Activated CD4-positive, CD25-positive, alpha-beta regulatory T cell (primary cell): ENCODE measurements around the gene MAP2K4.

Source experiments
- DNase-seq, 4 experiments: peaks; one replicate each; lab custom pipeline; 2025; lab: John Stamatoyannopoulos, UW

The MAP2K4 gene

DNA sequence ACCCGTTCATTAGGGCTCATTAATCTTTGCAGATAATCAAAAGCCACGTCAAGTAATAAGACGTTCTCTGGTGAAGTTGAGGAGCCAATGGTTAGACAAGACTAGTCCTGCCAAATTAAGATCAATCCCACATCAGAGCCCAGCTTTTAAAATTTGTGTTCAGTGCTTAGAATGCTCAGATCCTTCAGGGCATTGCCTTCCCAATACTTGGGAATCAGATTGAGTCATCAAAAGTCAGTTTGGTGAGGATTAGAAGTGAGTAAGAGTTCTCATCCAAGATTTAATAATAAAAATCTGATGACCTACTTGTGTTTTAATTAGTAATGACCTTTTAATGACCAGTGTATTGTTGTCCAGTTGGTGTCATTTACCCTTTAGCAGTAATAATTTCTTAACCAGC, 19.8 kb downstream of the MAP2K4 start:
- no peak for DNase-seq

DNA sequence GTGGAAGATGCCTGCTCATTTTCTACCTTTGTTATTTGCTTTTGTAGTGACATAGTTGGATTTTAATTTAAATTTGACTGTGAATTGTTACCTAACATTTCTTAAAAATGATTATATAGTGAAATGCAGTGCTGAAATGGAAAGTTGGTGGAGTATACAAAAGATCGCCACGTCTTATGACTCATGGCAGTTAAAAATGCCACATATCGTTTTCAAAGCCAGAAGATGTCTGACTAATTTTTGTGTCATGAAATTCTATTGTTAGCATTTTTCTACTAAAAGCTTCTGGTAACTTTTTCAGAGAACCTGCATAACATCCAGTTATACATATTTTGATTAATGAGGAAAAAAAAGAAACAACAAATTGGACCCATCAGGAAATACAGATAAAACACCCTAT, 20.6 kb downstream of the MAP2K4 start:
- DNase-seq = no peak

GRCh38 chr17:12043702-12044101, 23.0 kb downstream of the MAP2K4 start:
- no peak for DNase-seq

- DNase-seq = no peak
These were observed 26.1 kb downstream of the MAP2K4 start for GRCh38 chr17:12046786-12047185.

DNA sequence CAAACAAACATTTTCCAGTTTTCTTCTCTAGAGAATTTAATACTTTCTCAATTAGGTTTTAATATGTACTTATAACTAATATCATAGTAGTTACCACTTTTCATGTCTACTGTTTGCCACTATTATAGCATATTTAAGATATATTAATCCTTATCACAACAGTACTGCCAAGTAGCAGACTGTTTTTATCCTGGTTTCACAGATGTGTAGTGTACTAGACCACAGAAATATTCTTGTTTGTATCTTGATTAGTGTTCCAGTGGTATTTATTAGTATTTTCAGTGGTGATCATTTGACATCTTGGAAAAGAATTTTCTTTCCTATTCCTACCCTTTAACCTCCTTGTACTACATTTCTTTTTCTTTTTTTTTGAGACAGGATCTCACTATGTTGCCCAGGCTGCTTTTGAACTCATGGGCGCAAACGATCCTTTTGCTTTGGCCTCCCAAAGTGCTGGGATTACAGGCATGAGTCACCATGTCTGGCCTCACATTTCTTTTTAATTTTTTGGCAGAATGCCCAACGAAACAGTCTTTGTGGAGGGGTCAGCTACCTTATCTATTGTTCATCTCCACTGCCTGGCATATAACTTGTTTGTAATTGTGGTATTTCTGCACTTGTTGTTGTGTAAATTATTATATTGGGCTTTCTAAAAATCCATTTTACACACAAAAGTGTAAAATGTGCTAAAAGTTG, 27.2 kb downstream of the MAP2K4 start:
- DNase-seq = no peak

DNA sequence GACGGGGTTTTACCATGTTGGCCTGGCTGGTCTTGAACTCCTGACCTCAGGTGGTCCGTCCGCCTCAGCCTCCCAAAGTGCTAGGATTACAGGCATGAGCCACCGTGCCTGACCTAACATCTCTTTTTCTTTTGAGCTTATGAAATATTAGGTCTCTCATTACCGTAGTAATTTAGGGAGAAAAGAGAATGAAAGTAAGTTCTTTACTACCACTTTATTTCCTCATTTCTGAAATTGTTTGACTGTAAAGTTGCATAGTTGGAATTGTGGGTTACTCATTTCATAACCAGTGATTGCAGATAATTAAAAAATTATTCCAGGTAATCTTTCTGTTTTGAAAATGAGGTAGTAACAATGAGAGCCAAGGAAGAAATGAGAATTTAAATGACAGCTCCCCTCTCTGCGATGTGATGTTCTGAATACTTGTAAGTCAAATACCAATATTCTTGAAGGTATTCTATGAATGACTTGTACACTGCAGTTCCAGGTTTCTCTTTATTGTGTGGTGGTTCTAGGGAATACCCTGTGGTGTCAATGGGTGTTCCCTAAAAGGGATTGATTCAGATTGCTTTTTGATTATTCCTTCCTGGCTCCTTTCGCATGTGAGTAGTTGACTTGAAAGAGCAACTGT, 28.3 kb downstream of the MAP2K4 start:
- no peak for DNase-seq

- DNase-seq = no peak
These were observed 30.1 kb downstream of the MAP2K4 start for GRCh38 chr17:12050646-12051225.

- no peak for DNase-seq
These were observed 32.9 kb downstream of the MAP2K4 start for GRCh38 chr17:12053552-12053951.

GRCh38 chr17:12055889-12056288, 35.2 kb downstream of the MAP2K4 start:
- DNase-seq = no peak

DNA sequence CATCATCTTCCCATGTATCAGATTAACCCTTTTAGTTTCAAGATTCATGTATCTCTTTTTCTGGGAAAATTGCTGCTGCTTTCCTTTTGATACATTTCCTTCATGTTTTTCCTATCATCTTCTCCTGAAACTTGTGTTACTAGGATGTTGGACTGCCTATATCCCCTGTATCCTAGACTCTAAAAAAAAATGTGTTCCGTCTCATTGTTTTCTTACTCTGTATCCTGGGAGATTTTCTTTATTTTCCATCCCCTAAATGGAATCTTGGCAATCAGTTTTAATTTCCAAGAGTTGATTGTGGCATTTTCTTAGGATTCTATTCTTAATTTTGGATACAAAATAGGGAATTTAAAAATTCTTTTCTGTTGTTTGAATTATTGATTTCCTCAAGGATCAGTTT, 36.8 kb downstream of the MAP2K4 start:
- DNase-seq = no peak

- DNase-seq = no peak
These were observed 37.9 kb downstream of the MAP2K4 start for GRCh38 chr17:12058535-12058934.

DNA sequence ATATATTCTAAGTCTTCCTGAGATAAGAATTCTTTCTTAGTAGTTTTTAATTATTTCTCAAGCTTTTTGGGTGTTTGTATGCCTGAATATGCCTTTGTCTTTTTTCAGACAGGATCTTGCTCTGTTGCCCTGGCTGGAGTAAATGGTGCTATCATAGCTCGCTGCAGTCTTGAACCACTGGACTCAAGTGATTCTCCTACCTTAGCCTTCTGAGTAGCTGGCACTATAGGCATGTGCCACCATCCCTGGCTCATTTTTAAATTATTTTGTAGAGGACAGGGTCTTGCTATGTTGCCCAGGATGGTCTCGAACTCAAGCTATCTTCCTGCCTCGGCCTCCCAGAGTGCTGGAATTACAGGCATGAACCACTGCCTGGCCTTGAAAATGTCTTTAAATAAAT, 41.6 kb downstream of the MAP2K4 start:
- DNase-seq = no peak

DNA sequence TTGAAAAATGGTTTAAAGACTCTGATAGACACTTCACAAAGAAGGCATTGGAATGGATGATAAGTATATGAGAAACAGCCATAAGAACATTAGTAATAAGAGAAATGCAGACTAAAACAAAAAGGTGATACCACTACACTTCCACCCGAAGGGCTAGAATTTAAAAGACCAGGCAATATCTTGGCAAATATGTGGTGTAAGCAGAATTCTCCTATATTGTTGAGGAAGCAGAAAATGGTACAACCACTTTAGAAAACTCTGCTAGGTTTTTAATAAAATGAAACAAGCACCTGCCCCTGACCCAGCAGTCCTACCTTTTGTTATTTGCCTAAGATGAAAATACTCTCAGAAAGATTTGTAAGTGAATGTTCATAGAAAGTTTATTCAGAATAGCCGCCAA, 43.7 kb downstream of the MAP2K4 start:
- no peak for DNase-seq

DNA sequence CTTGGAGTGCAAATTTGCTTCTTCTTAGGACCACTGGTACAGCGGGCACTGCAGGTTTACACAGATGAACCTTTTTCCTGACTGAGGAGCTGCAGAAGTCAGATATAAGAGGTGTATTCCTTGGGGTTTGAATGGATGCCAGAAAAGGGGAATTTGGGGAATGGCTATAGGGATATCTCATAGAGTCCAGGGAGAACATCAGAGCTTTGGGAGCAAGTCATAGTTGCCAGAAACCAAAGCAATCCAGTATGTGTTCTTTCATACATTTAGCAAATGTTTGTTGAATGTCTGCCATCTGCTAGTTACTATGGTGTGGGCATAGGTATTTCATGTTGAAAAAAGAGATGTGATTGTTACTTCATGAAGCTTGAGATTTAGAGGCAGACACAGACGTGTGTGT, 46.8 kb downstream of the MAP2K4 start:
- DNase-seq = no peak

- no peak for DNase-seq
These were observed 48.3 kb downstream of the MAP2K4 start for GRCh38 chr17:12068946-12069345.

DNA sequence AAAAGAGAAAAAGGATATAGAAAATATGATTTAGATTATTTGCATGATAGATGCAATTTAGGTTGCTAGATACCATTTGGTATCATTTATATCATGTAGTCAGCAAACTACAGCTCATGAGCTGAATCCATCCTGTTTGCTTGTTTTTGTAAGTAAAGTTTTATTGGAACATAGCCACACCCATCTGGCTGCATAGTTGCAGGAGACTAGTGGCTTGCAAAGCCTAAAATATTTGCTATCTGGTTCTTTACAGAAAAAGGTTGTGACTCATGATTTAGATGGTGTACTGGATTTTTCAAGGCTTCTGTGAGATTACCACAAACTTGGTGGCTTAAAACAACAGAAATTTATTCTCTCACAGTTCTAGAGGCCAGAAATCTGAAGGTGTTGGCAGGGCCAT, 49.9 kb downstream of the MAP2K4 start:
- no peak for DNase-seq

- no peak for DNase-seq
These were observed 53.7 kb downstream of the MAP2K4 start for GRCh38 chr17:12074346-12074745.

DNA sequence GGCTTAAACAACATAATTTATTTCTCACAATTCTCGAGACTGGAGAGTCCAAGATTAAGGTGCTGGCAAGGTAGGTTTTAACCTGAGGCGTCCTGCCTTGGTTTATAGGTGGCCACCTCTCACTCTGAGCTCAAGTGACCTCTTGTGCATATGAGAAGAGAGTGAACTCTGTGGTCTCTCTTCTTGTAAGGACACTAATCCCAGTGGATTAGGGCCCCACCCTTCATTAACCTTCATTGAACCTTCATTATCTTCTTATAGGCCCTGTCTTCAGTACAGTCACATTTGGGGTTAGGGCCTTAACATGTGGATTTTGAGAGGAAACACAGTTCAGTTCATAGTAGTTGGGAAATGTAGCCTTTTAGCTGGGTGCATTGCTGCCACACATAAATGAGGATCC, 57.1 kb downstream of the MAP2K4 start:
- DNase-seq = no peak

- DNase-seq = no peak
These were observed 58.1 kb downstream of the MAP2K4 start for GRCh38 chr17:12078791-12079190.

GRCh38 chr17:12081720-12082119, 61.0 kb downstream of the MAP2K4 start:
- no peak for DNase-seq

- DNase-seq = no peak
These were observed 64.6 kb downstream of the MAP2K4 start for GRCh38 chr17:12085076-12085949.

- no peak for DNase-seq
These were observed 67.4 kb downstream of the MAP2K4 start for GRCh38 chr17:12088035-12088434.
